ENCODE measurements around the gene BEAN1.

DNA sequence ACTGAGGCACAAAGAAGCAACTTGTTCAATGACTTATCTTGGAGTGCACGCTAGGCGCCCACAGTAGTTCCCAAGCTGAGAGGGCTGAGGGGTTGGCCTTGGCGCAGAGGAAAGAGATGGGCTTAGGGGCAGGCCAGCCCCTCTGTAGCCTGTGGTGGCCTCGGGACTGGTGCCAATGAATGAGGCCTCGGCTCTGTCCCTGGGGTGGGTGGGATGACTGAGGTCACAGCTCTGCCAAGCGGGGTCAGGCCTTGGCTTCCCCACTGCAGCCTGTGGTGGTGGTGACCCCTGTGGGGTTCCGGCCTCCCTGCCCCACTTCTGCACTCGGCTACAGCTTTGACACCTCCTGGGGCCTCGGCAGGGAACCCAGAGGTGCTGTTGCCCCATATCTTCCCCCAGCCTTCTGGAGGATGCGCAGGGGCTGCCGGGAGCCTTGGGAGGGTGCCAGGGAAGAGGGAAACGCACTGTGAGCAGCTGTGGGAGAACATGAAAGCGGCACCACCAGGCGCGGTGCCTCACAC, 46.0 kb downstream of the BEAN1 start:
- TF ChIP-seq, protein P1, sequence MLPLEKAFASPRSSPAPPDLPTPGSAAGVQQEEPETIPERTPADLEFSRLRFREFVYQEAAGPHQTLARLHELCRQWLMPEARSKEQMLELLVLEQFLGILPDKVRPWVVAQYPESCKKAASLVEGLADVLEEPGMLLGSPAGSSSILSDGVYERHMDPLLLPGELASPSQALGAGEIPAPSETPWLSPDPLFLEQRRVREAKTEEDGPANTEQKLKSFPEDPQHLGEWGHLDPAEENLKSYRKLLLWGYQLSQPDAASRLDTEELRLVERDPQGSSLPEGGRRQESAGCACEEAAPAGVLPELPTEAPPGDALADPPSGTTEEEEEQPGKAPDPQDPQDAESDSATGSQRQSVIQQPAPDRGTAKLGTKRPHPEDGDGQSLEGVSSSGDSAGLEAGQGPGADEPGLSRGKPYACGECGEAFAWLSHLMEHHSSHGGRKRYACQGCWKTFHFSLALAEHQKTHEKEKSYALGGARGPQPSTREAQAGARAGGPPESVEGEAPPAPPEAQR (CRISPR knock-in tag; IDR thresholded peaks at IDR 0.05) = no peak
- TF ChIP-seq, protein P2, sequence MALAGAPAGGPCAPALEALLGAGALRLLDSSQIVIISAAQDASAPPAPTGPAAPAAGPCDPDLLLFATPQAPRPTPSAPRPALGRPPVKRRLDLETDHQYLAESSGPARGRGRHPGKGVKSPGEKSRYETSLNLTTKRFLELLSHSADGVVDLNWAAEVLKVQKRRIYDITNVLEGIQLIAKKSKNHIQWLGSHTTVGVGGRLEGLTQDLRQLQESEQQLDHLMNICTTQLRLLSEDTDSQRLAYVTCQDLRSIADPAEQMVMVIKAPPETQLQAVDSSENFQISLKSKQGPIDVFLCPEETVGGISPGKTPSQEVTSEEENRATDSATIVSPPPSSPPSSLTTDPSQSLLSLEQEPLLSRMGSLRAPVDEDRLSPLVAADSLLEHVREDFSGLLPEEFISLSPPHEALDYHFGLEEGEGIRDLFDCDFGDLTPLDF (CRISPR knock-in tag; IDR thresholded peaks at IDR 0.05) = no peak
- TF ChIP-seq CREB1 (CRISPR knock-in tag; IDR thresholded peaks at IDR 0.05) = no peak
- TF ChIP-seq, protein P3, sequence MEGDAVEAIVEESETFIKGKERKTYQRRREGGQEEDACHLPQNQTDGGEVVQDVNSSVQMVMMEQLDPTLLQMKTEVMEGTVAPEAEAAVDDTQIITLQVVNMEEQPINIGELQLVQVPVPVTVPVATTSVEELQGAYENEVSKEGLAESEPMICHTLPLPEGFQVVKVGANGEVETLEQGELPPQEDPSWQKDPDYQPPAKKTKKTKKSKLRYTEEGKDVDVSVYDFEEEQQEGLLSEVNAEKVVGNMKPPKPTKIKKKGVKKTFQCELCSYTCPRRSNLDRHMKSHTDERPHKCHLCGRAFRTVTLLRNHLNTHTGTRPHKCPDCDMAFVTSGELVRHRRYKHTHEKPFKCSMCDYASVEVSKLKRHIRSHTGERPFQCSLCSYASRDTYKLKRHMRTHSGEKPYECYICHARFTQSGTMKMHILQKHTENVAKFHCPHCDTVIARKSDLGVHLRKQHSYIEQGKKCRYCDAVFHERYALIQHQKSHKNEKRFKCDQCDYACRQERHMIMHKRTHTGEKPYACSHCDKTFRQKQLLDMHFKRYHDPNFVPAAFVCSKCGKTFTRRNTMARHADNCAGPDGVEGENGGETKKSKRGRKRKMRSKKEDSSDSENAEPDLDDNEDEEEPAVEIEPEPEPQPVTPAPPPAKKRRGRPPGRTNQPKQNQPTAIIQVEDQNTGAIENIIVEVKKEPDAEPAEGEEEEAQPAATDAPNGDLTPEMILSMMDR (IDR thresholded peaks at IDR 0.05) = no peak
- no peak for TF ChIP-seq SP1 (CRISPR knock-in tag; conservative IDR thresholded peaks at IDR 0.05)
- TF ChIP-seq, protein P4, sequence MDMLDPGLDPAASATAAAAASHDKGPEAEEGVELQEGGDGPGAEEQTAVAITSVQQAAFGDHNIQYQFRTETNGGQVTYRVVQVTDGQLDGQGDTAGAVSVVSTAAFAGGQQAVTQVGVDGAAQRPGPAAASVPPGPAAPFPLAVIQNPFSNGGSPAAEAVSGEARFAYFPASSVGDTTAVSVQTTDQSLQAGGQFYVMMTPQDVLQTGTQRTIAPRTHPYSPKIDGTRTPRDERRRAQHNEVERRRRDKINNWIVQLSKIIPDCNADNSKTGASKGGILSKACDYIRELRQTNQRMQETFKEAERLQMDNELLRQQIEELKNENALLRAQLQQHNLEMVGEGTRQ (CRISPR knock-in tag; IDR thresholded peaks at IDR 0.05) = no peak
- TF ChIP-seq, protein P5, sequence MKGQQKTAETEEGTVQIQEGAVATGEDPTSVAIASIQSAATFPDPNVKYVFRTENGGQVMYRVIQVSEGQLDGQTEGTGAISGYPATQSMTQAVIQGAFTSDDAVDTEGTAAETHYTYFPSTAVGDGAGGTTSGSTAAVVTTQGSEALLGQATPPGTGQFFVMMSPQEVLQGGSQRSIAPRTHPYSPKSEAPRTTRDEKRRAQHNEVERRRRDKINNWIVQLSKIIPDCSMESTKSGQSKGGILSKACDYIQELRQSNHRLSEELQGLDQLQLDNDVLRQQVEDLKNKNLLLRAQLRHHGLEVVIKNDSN (CRISPR knock-in tag; IDR thresholded peaks at IDR 0.05) = no peak
- TF ChIP-seq, protein P6, sequence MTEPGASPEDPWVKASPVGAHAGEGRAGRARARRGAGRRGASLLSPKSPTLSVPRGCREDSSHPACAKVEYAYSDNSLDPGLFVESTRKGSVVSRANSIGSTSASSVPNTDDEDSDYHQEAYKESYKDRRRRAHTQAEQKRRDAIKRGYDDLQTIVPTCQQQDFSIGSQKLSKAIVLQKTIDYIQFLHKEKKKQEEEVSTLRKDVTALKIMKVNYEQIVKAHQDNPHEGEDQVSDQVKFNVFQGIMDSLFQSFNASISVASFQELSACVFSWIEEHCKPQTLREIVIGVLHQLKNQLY (CRISPR knock-in tag; IDR thresholded peaks at IDR 0.05) = no peak

All from WTC11 (cell line).